Stimulated activated CD8-positive, alpha-beta memory T cell treated with anti-CD3 and anti-CD28 coated beads, Interleukin-7, amount 100 ng/mL, for 1 hour (primary cell): ENCODE results near the gene MARK3.

Experiments used
- DNase-seq, 2 donors: peaks; one replicate each; pipeline ENCODE4 v3.0.0-alpha.2; 2020; ENCODE audit warnings: low read depth in 2 of 2

MARK3 gene

DNA sequence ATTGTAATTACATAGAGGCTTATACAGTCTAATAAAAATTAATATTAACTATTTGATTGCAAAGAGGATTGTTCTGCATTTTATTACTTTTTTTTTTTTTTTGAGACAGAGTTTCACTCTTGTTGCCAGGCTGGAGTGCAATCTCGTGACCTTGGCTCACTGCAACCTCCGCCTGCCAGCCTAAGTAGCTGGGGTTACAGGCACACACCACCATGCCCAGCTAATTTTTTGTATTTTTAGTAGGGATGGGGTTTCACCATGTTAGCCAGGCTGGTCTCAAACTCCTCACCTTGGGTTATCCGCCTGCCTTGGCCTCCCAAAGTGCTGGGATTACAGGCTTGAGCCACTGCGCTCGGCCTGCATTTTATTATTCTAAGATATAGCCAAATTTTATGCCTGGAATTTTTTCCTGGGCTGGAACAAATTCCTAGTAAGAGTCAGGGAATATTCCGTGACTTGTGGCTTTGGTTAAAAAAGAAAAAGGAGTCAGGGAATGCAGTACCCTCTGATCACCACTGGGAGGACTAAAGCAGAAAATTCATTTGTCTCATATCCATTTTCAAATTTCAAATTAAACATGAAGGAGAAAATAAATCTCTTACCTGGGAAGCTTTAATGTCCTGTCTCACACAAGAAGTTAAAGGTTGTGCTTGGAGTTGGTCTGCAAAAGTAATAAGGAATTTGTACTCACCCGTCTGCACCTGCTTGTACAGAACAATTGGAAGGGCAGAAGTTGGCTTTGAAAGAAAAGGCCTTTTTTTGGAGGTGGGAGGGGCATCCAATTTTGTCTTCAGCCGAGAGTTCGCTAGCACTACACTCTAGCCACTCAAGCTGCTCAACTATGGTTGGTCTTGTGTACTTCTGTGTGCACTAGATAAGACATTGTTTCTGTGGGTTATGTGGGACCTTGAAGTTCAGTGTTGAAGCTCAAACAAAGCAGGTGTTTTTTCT lies 8.7 kb downstream of the MARK3 start:
- no peak for DNase-seq

DNA sequence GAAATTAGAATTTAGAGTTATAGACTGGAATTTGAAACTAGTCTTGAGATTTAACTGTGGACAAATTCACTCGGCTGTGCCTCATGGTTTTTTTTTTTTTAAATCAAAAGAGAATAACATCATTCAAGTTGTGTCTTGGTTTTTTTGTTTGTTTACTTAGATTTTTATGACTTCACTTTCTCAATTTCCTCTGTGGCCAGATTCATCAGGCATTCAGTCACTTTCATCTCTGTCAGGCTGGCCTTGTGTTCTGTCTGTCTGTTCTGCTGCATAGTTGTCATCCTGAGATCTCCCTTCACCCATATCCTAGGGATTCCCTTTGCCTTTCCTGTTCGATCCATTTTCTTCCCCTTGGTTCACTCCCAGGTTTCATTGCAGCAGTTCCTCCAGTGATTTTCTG lies 10.0 kb downstream of the MARK3 start:
- no peak for DNase-seq

DNA sequence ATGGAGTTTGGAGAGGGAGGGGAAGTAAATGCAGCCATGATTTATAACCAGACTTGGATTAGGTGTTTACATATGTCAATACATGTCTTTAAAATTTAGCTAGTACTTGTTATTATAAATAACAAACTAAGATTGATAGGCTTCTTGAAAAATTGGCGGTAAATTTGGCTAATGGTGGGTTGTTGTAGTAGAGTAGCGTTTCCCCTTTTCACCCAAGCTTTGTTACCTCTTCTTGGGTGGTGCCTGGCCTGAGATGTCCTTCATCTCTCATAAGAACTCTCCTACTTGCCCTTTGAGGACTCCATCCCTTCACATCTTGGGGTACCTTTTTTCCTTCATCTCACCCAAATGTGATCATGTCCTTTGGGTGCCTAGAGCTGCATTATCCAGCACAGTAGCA lies 11.2 kb downstream of the MARK3 start:
- DNase-seq: no peak

DNA sequence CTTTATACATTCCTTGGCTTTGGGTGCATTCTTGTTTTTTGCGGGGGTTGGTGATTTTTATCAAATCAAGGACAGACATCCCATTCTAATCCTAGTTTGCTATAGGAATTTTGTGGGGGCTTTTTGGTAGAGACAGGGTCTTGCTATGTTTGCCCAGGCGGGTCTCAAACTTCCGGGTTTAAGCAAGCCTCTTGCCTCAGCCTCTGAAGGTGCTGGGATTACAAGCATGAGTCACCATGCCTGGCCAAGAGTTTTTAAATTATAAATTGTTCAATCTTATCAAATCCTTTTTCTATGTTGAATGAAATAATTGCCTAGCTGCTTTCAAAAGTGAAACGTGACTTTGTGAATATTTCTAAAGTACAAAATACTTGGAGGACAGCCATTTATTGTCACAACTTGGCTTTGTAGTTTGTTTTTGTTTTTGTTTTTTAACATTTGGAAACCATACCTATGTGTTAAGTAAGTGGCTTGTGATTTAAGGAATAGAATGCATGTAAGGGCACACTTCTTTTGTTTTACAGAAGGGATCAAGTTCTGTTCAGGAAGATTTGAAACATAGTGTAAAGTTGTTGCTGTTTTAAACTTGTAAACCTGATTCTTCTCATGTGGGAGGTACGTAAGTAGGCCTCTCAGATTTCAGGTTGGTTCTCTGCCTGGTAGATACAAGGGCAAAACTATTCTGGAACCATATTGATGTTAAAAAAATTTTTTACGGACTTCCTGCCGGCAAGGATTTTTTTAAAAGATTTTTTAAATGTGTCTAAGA lies 13.4 kb downstream of the MARK3 start:
- no peak for DNase-seq

DNA sequence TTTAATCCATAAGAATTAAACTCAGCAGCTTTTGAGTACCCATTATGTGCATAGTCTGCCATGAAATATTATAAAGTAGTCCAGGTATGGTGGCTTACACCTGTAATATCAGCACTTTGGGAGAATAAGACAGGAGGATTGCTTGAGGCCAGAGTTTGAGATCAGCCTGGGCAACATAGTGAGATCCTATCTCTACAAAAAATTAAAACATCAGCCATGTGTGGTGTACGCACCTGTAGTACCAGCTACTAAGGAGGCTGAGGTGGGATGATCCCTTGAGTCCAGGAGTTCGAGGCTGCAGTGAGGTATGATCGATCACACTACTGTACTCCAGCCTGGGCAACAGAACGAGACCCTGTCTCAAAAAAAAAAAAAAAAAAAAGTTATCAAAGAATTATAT lies 15.3 kb downstream of the MARK3 start:
- DNase-seq: no peak

DNA sequence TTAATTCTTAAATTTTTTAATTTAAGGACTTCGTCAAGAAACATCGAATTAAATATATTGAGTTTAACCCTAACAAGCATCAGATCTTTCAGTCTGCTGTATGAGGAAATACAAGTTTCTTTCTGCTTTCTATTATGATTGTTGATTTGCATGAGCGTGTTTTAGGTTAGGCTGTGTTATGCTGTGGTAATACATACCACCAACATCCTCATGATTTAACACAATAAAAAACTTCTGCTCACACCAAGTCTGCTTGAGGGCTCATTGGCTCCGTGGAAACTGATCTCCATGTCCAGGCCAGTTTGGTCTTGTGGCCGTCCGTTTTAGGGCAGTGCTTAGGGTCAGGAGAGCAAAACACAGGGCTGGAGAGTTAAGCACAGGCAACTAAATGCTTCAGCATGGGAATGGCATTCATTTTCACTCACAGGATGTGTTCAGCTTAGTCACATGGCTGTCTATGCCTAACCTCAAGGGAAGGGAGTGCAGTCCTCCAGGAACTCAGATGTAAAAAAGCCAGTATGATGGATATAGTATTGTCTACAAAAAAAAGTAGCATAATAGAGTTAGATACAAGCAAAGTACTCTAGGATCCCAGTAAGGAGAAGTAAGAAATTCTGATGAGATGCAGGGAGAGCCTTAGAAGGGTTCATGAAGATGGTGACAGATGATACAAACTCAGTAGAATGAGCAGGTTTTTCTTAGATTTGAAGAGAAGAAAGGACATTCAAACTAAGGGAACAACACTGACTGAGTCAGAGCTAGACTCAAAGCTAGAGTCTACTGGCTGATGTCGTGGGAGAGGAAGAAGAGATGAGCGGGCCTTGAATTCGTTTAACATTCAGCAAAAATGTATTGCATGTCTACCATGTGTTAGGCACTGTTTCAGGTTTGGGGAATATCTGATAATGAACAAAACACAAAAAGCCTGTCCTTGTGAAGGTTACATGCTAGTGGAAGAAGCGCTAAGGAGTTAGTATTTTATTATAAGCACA lies 16.3 kb downstream of the MARK3 start:
- no peak for DNase-seq

DNA sequence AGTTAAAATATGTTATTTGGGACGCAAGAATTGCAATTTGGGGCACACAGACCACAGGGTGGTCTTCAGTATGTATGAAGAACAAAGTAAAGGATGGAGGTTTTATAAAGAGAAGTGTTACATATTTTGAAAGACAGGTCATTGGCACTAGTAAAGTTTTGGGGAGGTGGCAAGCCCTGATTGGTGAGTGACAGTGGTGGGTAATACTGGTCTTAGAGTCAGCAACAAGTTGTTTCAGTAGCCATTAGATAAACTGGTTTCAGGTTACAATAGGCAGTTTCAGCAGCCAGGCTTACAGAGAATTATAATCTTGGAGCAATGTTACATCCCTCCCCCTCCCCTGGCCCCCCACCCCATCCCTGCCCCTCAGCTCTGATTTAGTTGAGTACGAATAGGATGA lies 17.5 kb downstream of the MARK3 start:
- no peak for DNase-seq

DNA sequence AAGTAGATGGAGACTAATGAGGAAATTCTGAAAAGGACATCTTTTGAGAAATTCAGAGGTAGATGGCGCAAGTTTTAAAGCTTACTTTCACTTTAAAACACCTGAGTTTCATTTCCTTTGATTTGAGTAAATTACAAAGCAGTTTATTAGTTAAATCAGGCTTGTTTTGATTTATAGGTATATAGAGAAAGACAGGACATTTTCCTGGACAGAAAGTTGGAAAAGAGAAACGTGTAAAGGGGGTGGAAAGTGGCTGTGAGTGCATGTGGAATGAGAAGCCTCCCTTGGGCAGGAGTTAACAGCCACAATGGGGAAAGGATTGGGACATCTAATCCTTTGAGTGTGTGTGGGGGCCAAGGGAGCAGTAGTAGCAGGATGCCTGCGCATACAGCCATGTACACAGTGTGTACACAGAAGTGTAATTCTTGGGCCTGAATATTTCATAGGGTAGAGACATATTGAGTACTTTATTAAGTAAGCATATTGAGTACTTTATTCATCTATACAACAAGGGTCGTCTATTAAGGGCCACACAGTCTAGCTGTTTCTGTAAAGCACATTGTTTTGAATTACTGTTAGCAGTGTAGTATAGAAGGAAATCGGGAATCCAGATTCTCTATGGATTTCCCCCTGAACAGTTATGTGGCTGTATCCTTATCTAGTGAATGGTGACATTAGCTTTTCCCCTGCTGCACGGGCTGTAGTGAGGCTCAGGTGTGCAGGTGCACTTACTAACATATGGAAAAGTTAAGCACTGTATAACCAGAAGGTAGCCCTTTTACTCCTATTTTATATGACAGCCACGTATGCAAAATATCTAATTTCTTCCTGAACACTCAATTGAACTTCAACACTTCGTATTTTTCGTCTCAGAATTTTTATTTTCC lies 19.1 kb downstream of the MARK3 start:
- no peak for DNase-seq

DNA sequence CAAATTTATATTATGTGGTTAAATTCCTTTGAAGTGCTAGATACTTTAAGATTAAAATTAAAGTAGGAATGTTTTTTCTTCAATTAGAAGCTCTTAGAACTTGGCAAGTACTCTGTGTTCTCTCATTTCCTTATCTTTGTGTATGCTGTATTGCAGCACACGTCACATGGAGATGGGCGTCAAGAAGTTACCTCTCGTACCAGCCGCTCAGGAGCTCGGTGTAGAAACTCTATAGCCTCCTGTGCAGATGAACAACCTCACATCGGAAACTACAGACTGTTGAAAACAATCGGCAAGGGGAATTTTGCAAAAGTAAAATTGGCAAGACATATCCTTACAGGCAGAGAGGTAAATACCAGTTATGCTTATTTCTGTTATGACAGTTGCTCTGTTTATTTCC lies 19.7 kb downstream of the MARK3 start:
- no peak for DNase-seq

DNA sequence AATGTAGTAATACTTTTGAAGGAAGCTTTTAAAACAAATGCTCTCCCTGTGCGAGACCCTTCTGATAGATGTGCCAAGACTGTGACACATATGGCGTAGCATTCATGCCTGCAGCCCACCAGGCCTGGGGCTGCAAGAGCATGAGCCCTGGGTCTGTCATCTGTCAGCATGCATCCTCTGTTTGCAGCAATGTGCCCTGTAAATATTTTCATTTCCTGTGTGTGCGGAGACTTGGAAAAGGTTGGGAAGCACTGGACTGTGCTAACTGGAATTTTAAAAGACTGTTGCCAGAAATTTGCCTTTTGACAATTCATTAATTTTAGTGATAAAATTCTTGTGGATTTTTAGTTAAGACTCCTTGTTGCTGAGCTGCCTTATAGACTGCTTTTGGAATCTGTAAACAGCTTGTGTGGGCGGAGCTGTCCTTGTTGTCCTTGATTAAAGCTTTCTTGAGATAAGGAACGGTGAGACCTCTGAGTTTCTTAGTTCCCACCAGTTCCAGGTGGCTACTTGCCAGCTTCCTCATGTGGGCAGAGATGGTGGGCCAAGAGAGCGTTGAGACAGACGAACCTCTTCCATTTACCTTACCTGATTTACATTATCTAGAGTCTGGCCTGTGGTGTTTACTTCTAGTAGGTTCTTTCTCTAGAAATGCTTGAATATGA lies 23.4 kb downstream of the MARK3 start:
- no peak for DNase-seq

DNA sequence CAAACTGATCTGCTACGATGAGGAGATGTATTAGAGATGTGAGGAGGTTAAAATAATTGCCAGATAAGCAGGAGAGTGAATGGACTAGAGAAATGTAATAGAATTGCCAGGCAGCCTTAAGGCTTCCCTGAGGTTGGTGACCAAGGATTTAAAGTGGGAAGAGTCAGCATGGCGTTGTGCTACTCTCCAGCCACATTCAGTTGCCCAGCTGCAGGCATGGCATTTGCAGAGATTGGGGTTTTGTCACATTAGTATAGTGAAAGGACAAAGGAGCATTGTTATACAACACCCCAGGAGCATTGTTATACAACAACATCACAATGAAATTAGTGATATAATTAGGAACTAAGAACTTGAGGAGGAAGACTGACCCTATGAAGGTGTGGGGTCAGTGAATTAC lies 31.7 kb downstream of the MARK3 start:
- no peak for DNase-seq

DNA sequence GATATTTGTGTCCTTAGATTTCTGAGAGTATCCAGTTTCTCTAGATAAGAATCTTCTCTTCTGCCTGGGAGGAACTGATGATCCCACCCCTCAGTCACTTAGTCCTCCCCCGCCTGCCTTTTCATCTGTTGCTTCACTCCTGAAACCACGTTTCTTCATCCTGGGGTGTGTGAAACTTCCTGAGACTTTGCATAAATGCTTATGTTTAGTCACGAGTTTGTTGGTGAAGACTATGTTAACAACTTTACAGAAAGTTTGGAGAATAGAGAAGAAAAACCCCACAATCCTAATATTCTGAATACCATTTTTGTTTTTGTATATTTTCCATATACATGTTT lies 33.2 kb downstream of the MARK3 start:
- DNase-seq: no peak

DNA sequence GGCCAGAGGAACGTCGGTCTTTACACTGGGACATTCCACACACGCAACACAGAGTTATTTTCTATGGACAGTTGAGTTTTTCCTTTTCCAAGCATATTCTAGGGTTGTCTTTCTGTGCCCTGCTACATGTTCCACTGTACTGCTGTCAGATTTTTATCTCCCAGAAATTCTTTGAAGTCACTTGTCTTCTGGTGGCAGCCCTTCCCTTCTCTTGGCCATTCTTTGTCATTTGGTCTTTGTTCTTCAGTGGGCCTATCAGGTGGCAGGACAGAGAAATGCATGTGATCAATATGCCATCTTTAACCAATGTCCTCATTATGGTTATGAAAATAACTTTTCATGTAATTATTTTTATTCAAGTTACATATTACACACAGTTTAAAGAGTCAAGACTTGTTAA lies 36.3 kb downstream of the MARK3 start:
- no peak for DNase-seq

DNA sequence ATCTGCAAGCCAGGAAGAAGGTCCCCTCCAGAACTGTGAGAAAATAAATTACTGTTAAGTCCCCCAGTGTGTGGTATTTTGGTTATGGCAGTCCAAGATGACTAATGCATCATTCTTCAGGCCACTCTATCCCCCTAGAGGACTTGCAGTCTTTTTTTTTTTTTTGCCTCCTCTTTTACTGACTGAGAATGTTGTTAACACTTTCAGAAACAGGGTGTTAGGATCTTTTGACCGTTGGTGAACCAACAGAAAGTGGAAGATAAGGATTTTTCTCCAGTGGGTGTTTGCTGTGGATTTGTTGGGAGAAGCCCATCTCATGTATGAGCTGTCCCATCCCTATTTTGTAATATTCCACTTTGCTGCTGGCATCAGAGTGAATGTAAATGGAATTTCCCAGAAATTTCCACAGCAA lies 37.8 kb downstream of the MARK3 start:
- DNase-seq: no peak

DNA sequence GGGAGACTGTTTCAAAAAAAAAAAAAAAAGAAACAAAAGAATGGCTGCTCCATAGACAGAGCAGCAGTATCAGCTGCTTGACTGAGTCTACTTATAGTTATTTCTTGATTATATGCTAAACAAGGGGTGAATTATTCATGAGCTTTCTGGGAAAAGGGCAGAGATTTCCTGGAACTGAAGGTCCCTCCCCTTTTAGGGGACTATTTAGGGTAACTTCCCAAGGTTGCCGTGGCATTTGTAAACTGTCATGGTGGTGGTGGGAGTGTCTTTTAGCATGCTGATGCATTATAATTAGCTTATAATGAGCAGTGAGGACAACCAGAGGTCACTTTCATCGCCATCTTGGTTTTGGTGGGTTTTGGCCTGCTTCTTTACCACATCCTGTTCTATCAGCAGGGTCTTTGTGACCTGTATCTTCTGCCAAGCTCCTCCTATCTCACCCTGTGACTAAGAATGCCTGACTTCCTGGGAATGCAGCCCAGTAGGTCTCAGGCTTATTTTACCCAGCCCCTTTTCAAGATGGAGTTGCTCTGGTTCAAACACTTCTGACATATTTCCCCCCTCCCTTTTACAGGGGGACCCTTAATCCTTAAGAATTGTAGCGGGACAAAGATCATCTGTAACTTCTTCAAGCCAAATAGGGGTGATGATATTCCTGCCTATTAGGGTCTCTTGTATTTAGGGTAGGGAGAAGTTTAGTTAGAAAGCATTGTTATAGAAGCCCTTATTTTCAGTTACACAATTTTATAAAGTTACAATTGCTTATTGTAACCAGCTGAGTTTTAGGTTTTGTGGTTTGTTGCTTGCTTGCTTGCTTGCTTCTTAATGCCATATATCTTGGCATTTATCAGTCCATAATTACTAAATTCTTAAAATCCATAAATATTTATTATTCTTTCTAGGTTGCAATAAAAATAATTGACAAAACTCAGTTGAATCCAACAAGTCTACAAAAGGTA lies 42.5 kb downstream of the MARK3 start:
- DNase-seq: no peak

DNA sequence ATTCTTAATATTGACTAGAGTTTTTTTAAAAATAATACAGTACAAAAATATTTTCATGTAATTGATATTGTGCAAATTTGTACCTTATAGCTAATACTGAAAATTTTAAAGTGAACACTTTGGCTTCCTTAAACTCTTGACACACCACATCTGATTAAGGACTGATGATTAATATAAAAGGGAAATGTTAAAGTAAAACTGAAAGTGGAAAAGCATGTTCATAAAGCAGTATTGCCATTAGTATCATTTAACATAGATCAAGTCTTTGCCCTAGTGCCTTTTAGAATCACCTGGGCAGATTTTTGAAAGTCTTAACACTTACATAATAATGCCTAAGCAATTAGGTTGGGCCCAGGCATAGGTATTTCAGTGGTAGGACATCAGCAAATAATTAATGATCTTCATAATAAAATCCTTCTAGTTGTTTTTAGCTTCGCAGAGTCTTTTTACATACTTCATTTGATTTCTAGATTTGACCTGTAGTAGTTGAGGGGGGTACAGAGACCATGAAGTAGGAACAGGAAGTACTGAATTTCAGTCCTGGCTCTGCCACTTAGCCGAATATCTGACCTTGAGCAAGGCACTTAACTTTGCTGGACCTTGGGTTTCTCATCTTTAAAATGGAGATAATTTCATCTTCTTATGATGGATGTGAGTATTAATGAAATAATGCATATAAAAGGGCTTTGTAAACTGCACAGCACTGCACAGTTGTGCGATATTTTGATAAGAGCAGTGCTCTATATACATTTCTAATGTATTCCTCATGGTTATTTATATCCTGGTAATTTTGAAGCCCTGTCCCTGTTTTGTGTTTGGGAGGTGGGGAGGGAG lies 43.7 kb downstream of the MARK3 start:
- DNase-seq: no peak

DNA sequence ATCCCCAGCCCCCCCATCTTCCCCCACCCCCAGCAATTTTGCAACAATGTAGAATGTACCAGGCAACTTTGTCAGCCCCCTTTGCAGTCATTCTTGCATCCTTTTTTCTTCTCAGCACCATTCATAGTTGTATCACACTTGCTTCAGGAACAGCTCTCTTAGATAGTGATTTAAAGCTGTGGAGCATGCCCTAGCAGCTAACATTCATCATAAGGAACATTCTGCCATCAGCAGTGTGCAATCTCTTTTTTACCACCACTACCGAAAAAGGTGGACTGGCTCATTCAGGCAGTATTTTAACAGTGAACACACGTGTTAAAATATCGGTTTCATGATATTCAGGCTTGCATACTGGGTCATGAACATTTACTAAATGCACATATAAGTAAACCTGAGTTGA lies 45.1 kb downstream of the MARK3 start:
- no peak for DNase-seq

DNA sequence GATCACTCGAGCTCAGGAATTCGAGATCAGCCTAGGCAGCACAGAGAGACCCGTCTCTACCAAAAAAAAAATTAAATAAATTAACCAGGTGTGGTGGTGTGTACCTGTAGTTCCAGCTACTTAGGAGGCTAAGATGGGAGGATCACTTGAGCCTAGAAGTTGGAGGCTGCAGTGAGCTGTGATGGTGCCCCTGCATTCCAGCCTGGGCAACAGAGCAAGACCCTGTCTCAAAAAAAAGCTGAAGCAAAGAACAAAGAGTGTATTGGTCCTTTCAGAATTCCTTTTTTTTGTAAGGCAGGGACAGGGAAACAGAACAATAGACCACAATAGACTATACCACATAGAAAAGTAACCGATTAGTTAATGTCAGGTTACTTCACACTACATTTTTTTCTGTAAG lies 47.4 kb downstream of the MARK3 start:
- DNase-seq: no peak
